ENCODE results near the gene EVX2.

- TF ChIP-seq POLR2AphosphoS5 (IDR thresholded peaks at IDR 0.05) (no peak), CTCF (IDR thresholded peaks at IDR 0.05) (no peak)
Measured at GRCh38 chr2:176094349-176094748, 10.6 kb upstream of the EVX2 start.

All from upper lobe of left lung (tissue), 4 donors.